Gastroesophageal sphincter (tissue), 3 donors: ENCODE measurements around the gene C2CD2.

ENCODE experiments used
- CTCF ChIP-seq, 4 experiments: fragments of 200-600 bp in 2 of 4; fragments of 450-650 bp in 2 of 4; sonication (generic) in 1 of 4; IDR thresholded peaks; one replicate each; pipeline ENCODE4 v1.5.1; 2017 to 2019; ENCODE audit warnings: antibody characterized with exemption in 4 of 4, mild to moderate bottlenecking in 2 of 4, moderate library complexity in 2 of 4
- POLR2A ChIP-seq, 2 donors: fragments of 450-650 bp; IDR thresholded peaks; one replicate each; pipeline ENCODE4 v1.6.1; 2017; ENCODE audit warnings: antibody characterized with exemption in 2 of 2, mild to moderate bottlenecking in 2 of 2, moderate library complexity in 1 of 2

- TF ChIP-seq CTCF (IDR thresholded peaks at IDR 0.05) (no peak), POLR2A (IDR thresholded peaks at IDR 0.05) (no peak)
Observed at GRCh38 chr21:41951876-41952567, 1.8 kb downstream of the C2CD2 start.
